GM12892 (cell line): ENCODE measurements around the gene COL26A1.

Experiments
- POLR2A ChIP-seq: IDR thresholded peaks from 2 replicates; pipeline ENCODE4 v1.6.1; 2011; ENCODE audit warnings: low read depth, low read length, control low read depth
- POLR2AphosphoS5 ChIP-seq: IDR thresholded peaks from 2 replicates; pipeline ENCODE4 v1.6.1; 2011; ENCODE audit warnings: low read depth, low read length, control low read depth
- TAF1 ChIP-seq: IDR thresholded peaks from 2 replicates; pipeline ENCODE4 v1.6.1; 2011; ENCODE audit warnings: low read depth, mild to moderate bottlenecking, control low read depth, low read length, borderline replicate concordance

- TF ChIP-seq POLR2A (no peak), POLR2AphosphoS5 (no peak), TAF1 (no peak)
Observed at GRCh38 chr7:101330011-101330484, 32.6 kb upstream of the COL26A1 start.
